IMR-90 (cell line): ENCODE results near the gene ATP11B. TPM values are rescaled to one million over a fixed set of nuclear protein-coding genes. Genes with fewer than 3 reads are reported as not detected.
A peak's percentile ranks its signal among the peaks of the same experiment; 100 is the strongest.

Source experiments
- ATAC-seq: fragments of 200-7000 bp; cut with Tn5 transposase; 2 replicates; pipeline ENCODE4 v1.9.1; 2020; ENCODE audit warnings: low read depth, mild to moderate bottlenecking, moderate library complexity
- BruUV-seq: library from RNA; stranded (reverse); fragments of 400-500 nt; replicated peaks from 2 replicates; lab custom pipeline; 2021; lab: Mats Ljungman, UMichigan
- CTCF ChIA-PET: fragments of 300-600 bp; formaldehyde crosslinking; extraction: SDS; loops from one replicate; lab custom pipeline; 2021; ENCODE audit warnings: antibody characterized with exemption; lab: Yijun Ruan, JAX
- POLR2A ChIA-PET: fragments of 300-600 bp; sonication (Branson Sonifier 250); formaldehyde crosslinking; loops from one replicate; lab custom pipeline; 2022; ENCODE audit warnings: antibody characterized with exemption; ENCODE audit not compliant: unreplicated experiment; lab: Charles Lee
- DNase-seq: peaks from one replicate; pipeline ENCODE4 v3.0.0; 2013
- H2AFZ ChIP-seq: replicated peaks from 2 replicates; pipeline ENCODE3; 2013; ENCODE audit warnings: low read length, mild to moderate bottlenecking; ENCODE audit not compliant: poor library complexity
- H2AK5ac ChIP-seq: 2 replicates; pipeline ENCODE4 v1.6.1; 2013; ENCODE audit warnings: low read depth, low read length, inconsistent platforms
- H2AK9ac ChIP-seq: replicated peaks from 2 replicates; pipeline ENCODE3; 2013; ENCODE audit warnings: mild to moderate bottlenecking, low read depth, low read length, moderate library complexity; ENCODE audit not compliant: poor library complexity
- H2BK120ac ChIP-seq: 2 replicates; pipeline ENCODE4 v1.6.1; 2013; ENCODE audit warnings: low read depth, low read length, inconsistent platforms
- H2BK15ac ChIP-seq: 3 replicates; pipeline ENCODE4 v1.6.1; 2013; ENCODE audit warnings: low read depth, low read length, inconsistent platforms
- H2BK20ac ChIP-seq: 2 replicates; pipeline ENCODE4 v1.6.1; 2013; ENCODE audit warnings: low read depth, mild to moderate bottlenecking, inconsistent platforms, low read length, moderate library complexity
- H2BK5ac ChIP-seq: 2 replicates; pipeline ENCODE4 v1.6.1; 2013; ENCODE audit warnings: mild to moderate bottlenecking, low read depth, low read length, inconsistent platforms; ENCODE audit not compliant: poor library complexity, severe bottlenecking
- H3K14ac ChIP-seq: replicated peaks from 2 replicates; pipeline ENCODE4 v1.6.1; 2013; ENCODE audit warnings: low read depth, low read length, inconsistent platforms
- H3K18ac ChIP-seq: 2 replicates; pipeline ENCODE4 v1.6.1; 2013; ENCODE audit warnings: low read depth, low read length, control low read depth
- H3K23ac ChIP-seq: 2 replicates; pipeline ENCODE4 v1.6.1; 2013; ENCODE audit warnings: low read depth, low read length, inconsistent platforms
- H3K27ac ChIP-seq: 2 replicates; pipeline ENCODE4 v1.5.1; 2013; ENCODE audit warnings: mild to moderate bottlenecking, control low read depth, low read length; ENCODE audit not compliant: insufficient read depth
- H3K27me3 ChIP-seq: 2 replicates; pipeline ENCODE4 v1.6.1; 2013; ENCODE audit warnings: low read length; ENCODE audit not compliant: control insufficient read depth, insufficient read depth
- H3K36me3 ChIP-seq: 2 replicates; pipeline ENCODE4 v1.6.1; 2013; ENCODE audit warnings: low read length, mixed read lengths; ENCODE audit not compliant: control insufficient read depth, insufficient read depth
- H3K4ac ChIP-seq: 2 replicates; pipeline ENCODE4 v1.6.1; 2013; ENCODE audit warnings: low read depth, low read length, inconsistent platforms
- H3K4me1 ChIP-seq: 2 replicates; pipeline ENCODE4 v1.6.1; 2013; ENCODE audit warnings: low read length, mixed read lengths; ENCODE audit not compliant: control insufficient read depth, insufficient read depth
- H3K4me2 ChIP-seq: 2 replicates; pipeline ENCODE4 v1.6.1; 2013; ENCODE audit warnings: low read depth, mild to moderate bottlenecking, control low read depth, low read length, moderate library complexity
- H3K4me3 ChIP-seq: 2 replicates; pipeline ENCODE4 v1.5.1; 2013; ENCODE audit warnings: low read depth, mild to moderate bottlenecking, control low read depth, low read length, moderate library complexity; ENCODE audit not compliant: insufficient read depth
- H3K56ac ChIP-seq: 2 replicates; pipeline ENCODE4 v1.6.1; 2013; ENCODE audit warnings: low read length, inconsistent platforms; ENCODE audit not compliant: insufficient read depth; ENCODE audit errors: extremely low read depth
- H3K79me1 ChIP-seq, 2 experiments: 2 replicates each; pipeline ENCODE4 v1.6.1; 2013; ENCODE audit warnings: low read length in 2 of 2, inconsistent platforms in 1 of 2, low read depth in 1 of 2
- H3K9ac ChIP-seq: 2 replicates; pipeline ENCODE4 v1.6.1; 2013; ENCODE audit warnings: low read depth, low read length, control low read depth
- H3K9me1 ChIP-seq: 2 replicates; pipeline ENCODE4 v1.6.1; 2013; ENCODE audit warnings: low read length, inconsistent platforms; ENCODE audit not compliant: insufficient read depth
- H3K9me3 ChIP-seq: 2 replicates; pipeline ENCODE4 v1.6.1; 2013; ENCODE audit warnings: low read length; ENCODE audit not compliant: control insufficient read depth, insufficient read depth
- H4K20me1 ChIP-seq: 2 replicates; pipeline ENCODE4 v1.6.1; 2013; ENCODE audit warnings: low read length, inconsistent platforms; ENCODE audit not compliant: insufficient read depth
- H4K5ac ChIP-seq: 2 replicates; pipeline ENCODE4 v1.6.1; 2013; ENCODE audit warnings: mild to moderate bottlenecking, low read depth, low read length, control low read depth
- H4K8ac ChIP-seq, 2 experiments: 2 replicates each; pipeline ENCODE4 v1.6.1; 2013; ENCODE audit warnings: low read depth in 2 of 2, low read length in 2 of 2, control low read depth in 1 of 2, inconsistent platforms in 1 of 2
- H4K91ac ChIP-seq: 2 replicates; pipeline ENCODE4 v1.6.1; 2013; ENCODE audit warnings: low read depth, low read length, inconsistent platforms; ENCODE audit not compliant: insufficient read depth
- MAFK ChIP-seq: IDR thresholded peaks from 2 replicates; pipeline ENCODE4 v1.6.1; 2012; ENCODE audit warnings: low read depth, low read length, improper control_type of control experiment
- RFX5 ChIP-seq: IDR thresholded peaks from 2 replicates; pipeline ENCODE4 v1.8.0; 2012; ENCODE audit warnings: low read depth, mild to moderate bottlenecking, low read length, moderate library complexity
- WGBS, 2 experiments: methylation state at CpG; one replicate each; pipeline versions ENCODE4 v1.1.5 to v1.1.7; 2013; ENCODE audit warnings: missing lambda C conversion rate in 2 of 2; ENCODE audit not compliant: insufficient read length in 1 of 2; ENCODE audit errors: extremely low coverage in 2 of 2; 5-methylcytosine and 5-hydroxymethylcytosine counted together
- dilution Hi-C: fragments of 300-500 bp; cut with HindIII; formaldehyde crosslinking; loops from one replicate; pipeline ENCODE4 v1.14.3; 2018; ENCODE audit warnings: low sequenced_read_pairs; ENCODE audit not compliant: unreplicated experiment
- in situ Hi-C: fragments of 300-500 bp; cut with MboI; formaldehyde crosslinking; loops from 3 replicates; pipeline ENCODE4 v1.14.3; 2019; ENCODE audit warnings: low sequenced_read_pairs, inconsistent platforms, mixed read lengths
- intact Hi-C: fragments of 100-400 bp; cut with micrococcal nuclease; formaldehyde crosslinking; loops from 2 replicates; pipeline ENCODE4 v1.10.0; 2022
- polyA plus RNA-seq, 3 experiments: library from polyadenylated mRNA; depleted of rRNA; stranded (reverse); fragments of >200 nt; gene quantifications; 2 replicates each; pipeline ENCODE4 v1.2.3, GENCODE V29; 2012; ENCODE audit warnings: low replicate concordance in 1 of 3
- total RNA-seq: library from RNA; depleted of rRNA; stranded (reverse); fragments of >200 nt; gene quantifications from 2 replicates; pipeline ENCODE4 v1.2.3, GENCODE V29; 2012

Gene ATP11B
- total and polyA plus RNA-seq, 2 of the 4 experiments (the other 2 are of a cell fraction), result 10.0 to 39.6 TPM

DNA sequence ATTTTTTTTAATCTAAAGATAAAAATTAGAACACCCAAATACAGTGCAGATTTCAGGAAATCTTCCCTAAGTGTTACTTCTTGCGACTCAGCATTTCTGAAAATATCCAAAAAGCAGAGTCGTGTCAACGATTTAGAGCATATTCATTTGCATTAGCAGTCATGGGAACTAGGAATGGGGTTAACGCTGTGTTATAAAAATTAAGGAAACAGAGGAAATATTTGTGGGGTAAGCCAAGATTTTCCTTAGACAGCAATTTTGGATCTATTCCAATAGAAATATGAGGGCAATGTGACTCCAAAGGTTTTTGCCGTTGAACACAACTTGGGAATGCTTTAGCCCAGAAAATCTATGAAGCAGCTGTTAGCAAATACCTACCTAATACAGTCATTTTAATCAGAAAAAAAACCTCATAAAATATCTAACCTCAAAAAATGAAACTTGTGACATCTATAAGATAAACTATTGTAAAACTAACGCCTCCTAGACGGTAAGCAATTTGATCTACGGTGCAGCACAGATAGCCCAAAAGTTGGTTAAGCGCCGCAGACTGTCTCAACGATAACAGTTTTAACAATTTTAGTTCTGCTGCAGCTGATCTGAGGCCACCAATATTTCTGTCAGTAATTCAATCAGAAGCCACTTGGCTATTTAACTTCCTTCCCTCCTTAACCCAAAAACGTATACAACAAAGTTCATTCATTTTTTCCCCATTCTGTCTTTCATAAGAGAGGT lies 5.8 kb upstream of the ATP11B start:
- Histone ChIP-seq H2AK5ac (no peak overlapping the region), H2BK15ac (no peak overlapping the region), H3K14ac (no peak overlapping the region), H3K36me3 (no peaks in the 10 kb centered on the region), H3K4me3 (no peak overlapping the region), H2AFZ (no peak overlapping the region), H2AK9ac (no peak overlapping the region), H3K27ac (no peak overlapping the region), H3K23ac (no peak overlapping the region), H4K8ac (no peak overlapping the region), H3K4me2 (no peak overlapping the region; the same call in none of the 2 replicates), H4K5ac (no peak overlapping the region), H3K27me3 (peaks cover 6% of the 10 kb centered on the region), H3K9ac (no peak overlapping the region), H4K20me1 (no peaks in the 10 kb centered on the region), H3K9me1 (no peaks in the 10 kb centered on the region), H3K4me1 (no peaks in the 10 kb centered on the region), H4K91ac (no peak overlapping the region), H2BK5ac (no peak overlapping the region), H2BK120ac (no peak overlapping the region), H3K9me3 (no peaks in the 10 kb centered on the region), H2BK20ac (no peak overlapping the region), H3K79me1 (no peaks in the 10 kb centered on the region), H3K4ac (no peak overlapping the region), H3K18ac (no peak overlapping the region), H3K56ac (no peak overlapping the region)
- peak; percentile 64 for DNase-seq
- ChIA-PET POLR2A (no interaction called here), CTCF (no interaction called here)
- BruUV-seq, result no TSS peak
- dilution Hi-C loops, result no loop called here
- WGBS, 2 experiments, result no CpG with 5 or more reads among the region's 12 CpGs
- intact Hi-C loops, result no loop called here
- in situ Hi-C loops, result no loop called here
- TF ChIP-seq RFX5 (no peak), MAFK (peak; percentile 69)
- peak; percentile 37 for ATAC-seq
